H9 (cell line): ENCODE data around the gene RAB3GAP2. TPM values are rescaled to one million over a fixed set of nuclear protein-coding genes. Genes with fewer than 3 reads are reported as not detected.
A peak's percentile ranks its signal among the peaks of the same experiment; 100 is the strongest.

Experiments used
- DNase-seq: peaks from one replicate; pipeline ENCODE4 v3.0.0-alpha.2; 2017
- H2AFZ ChIP-seq: one replicate; pipeline ENCODE4 v1.6.1; 2013; ENCODE audit warnings: mild to moderate bottlenecking, low read length, control low read depth, moderate library complexity
- H2AK5ac ChIP-seq: 2 replicates; pipeline ENCODE4 v1.6.1; 2013; ENCODE audit warnings: low read length, control low read depth, mixed read lengths; ENCODE audit not compliant: insufficient read length
- H2BK120ac ChIP-seq: one replicate; pipeline ENCODE4 v1.6.1; 2013; ENCODE audit warnings: low read depth, mild to moderate bottlenecking, low read length, control low read depth, inconsistent platforms; ENCODE audit not compliant: poor library complexity, severe bottlenecking
- H2BK12ac ChIP-seq: 2 replicates; pipeline ENCODE4 v1.6.1; 2013; ENCODE audit warnings: low read length, control low read depth, mixed read lengths, low read depth; ENCODE audit not compliant: insufficient read length
- H2BK15ac ChIP-seq: 2 replicates; pipeline ENCODE4 v1.6.1; 2013; ENCODE audit warnings: low read depth, low read length, control low read depth
- H2BK20ac ChIP-seq: one replicate; pipeline ENCODE4 v1.6.1; 2013; ENCODE audit warnings: low read depth, mild to moderate bottlenecking, low read length, control low read depth, inconsistent platforms; ENCODE audit not compliant: poor library complexity, severe bottlenecking
- H2BK5ac ChIP-seq: 2 replicates; pipeline ENCODE4 v1.6.1; 2013; ENCODE audit warnings: low read length, control low read depth, mixed read lengths; ENCODE audit not compliant: insufficient read length
- H3K14ac ChIP-seq: 2 replicates; pipeline ENCODE4 v1.6.1; 2013; ENCODE audit warnings: low read length, control low read depth; ENCODE audit not compliant: insufficient read depth
- H3K18ac ChIP-seq: 2 replicates; pipeline ENCODE4 v1.6.1; 2013; ENCODE audit warnings: low read depth, mild to moderate bottlenecking, mixed read lengths, low read length, control low read depth; ENCODE audit not compliant: insufficient read length
- H3K23ac ChIP-seq: 2 replicates; pipeline ENCODE4 v1.6.1; 2013; ENCODE audit warnings: low read length, control low read depth, mixed read lengths, low read depth; ENCODE audit not compliant: insufficient read length
- H3K23me2 ChIP-seq: 2 replicates; pipeline ENCODE4 v1.6.1; 2013; ENCODE audit warnings: low read depth, mild to moderate bottlenecking, mixed read lengths, low read length, control low read depth; ENCODE audit not compliant: insufficient read length, poor library complexity, severe bottlenecking
- H3K27ac ChIP-seq: 2 replicates; pipeline ENCODE4 v1.5.1; 2013; ENCODE audit warnings: low read length, control low read depth, mixed read lengths, low read depth; ENCODE audit not compliant: insufficient read length
- H3K27me3 ChIP-seq: 2 replicates; pipeline ENCODE4 v1.6.1; 2013; ENCODE audit warnings: low read length, control low read depth, inconsistent platforms; ENCODE audit not compliant: insufficient read depth
- H3K4ac ChIP-seq: 2 replicates; pipeline ENCODE4 v1.6.1; 2013; ENCODE audit warnings: low read depth, mild to moderate bottlenecking, control low read depth, inconsistent platforms, low read length, moderate library complexity
- H3K4me1 ChIP-seq: 2 replicates; pipeline ENCODE4 v1.6.1; 2013; ENCODE audit warnings: low read length, control low read depth, inconsistent platforms; ENCODE audit not compliant: insufficient read depth
- H3K4me2 ChIP-seq: 2 replicates; pipeline ENCODE4 v1.6.1; 2013; ENCODE audit warnings: low read length, control low read depth, mixed read lengths; ENCODE audit not compliant: insufficient read length, insufficient read depth
- H3K56ac ChIP-seq: 2 replicates; pipeline ENCODE4 v1.6.1; 2013; ENCODE audit warnings: low read depth, mild to moderate bottlenecking, mixed read lengths, low read length, control low read depth; ENCODE audit not compliant: insufficient read length
- H3K79me1 ChIP-seq: 2 replicates; pipeline ENCODE4 v1.6.1; 2013; ENCODE audit warnings: low read depth, mild to moderate bottlenecking, moderate library complexity, low read length, control low read depth, inconsistent platforms; ENCODE audit not compliant: insufficient read depth, poor library complexity, severe bottlenecking
- H3K79me2 ChIP-seq: 2 replicates; pipeline ENCODE4 v1.6.1; 2013; ENCODE audit warnings: low read length, control low read depth, inconsistent platforms; ENCODE audit not compliant: insufficient read depth
- H3K9ac ChIP-seq: 2 replicates; pipeline ENCODE4 v1.6.1; 2013; ENCODE audit warnings: low read length, control low read depth, mixed read lengths; ENCODE audit not compliant: insufficient read length; ENCODE audit errors: extremely low read depth
- H3K9me3 ChIP-seq: one replicate; pipeline ENCODE4 v1.6.1; 2013; ENCODE audit warnings: low read depth, low read length, inconsistent platforms; ENCODE audit not compliant: control insufficient read depth
- H3T11ph ChIP-seq: one replicate; pipeline ENCODE4 v1.6.1; 2013; ENCODE audit warnings: mild to moderate bottlenecking, low read length, control low read depth, inconsistent platforms
- H4K20me1 ChIP-seq: one replicate; pipeline ENCODE4 v1.6.1; 2013; ENCODE audit not compliant: control insufficient read depth, insufficient read length, insufficient read depth
- H4K5ac ChIP-seq: 2 replicates; pipeline ENCODE4 v1.6.1; 2013; ENCODE audit warnings: low read depth, mild to moderate bottlenecking, mixed read lengths, low read length, control low read depth; ENCODE audit not compliant: insufficient read length
- H4K8ac ChIP-seq: replicated peaks from 2 replicates; pipeline ENCODE4 v1.6.1; 2013; ENCODE audit warnings: low read length, control low read depth, mixed read lengths, low read depth; ENCODE audit not compliant: insufficient read length
- H4K91ac ChIP-seq: 2 replicates; pipeline ENCODE4 v1.6.1; 2013; ENCODE audit warnings: low read depth, mild to moderate bottlenecking, moderate library complexity, mixed read lengths, low read length, control low read depth; ENCODE audit not compliant: insufficient read length
- H3K27ac Mint-ChIP-seq, 3 experiments: 2 replicates in 2 of 3; 3 replicates in 1 of 3; pipeline ENCODE4 v1.8.0; 2020 to 2021; ENCODE audit warnings: mixed read lengths in 3 of 3, mild to moderate bottlenecking in 1 of 3, moderate library complexity in 1 of 3
- H3K27me3 Mint-ChIP-seq: 2 replicates; pipeline ENCODE4 v1.8.0; 2021; ENCODE audit warnings: low read depth, mild to moderate bottlenecking, moderate library complexity, mixed read lengths
- H3K36me3 Mint-ChIP-seq, 3 experiments: 2 replicates in 2 of 3; 3 replicates in 1 of 3; pipeline ENCODE4 v1.8.0; 2020 to 2021; ENCODE audit warnings: low read depth in 3 of 3, mixed read lengths in 3 of 3; ENCODE audit not compliant: insufficient read depth in 1 of 3
- H3K4me1 Mint-ChIP-seq, 2 experiments: 2 replicates each; pipeline ENCODE4 v1.8.0; 2020; ENCODE audit warnings: mixed read lengths in 2 of 2
- H3K4me3 Mint-ChIP-seq, 2 experiments: 2 replicates in 1 of 2; 3 replicates in 1 of 2; pipeline ENCODE4 v1.8.0; 2020 to 2021; ENCODE audit warnings: mild to moderate bottlenecking in 2 of 2, mixed read lengths in 2 of 2, moderate library complexity in 1 of 2
- H3K9me3 Mint-ChIP-seq, 2 experiments: 2 replicates in 1 of 2; 3 replicates in 1 of 2; pipeline ENCODE4 v1.8.0; 2020; ENCODE audit warnings: mild to moderate bottlenecking in 2 of 2, mixed read lengths in 2 of 2, moderate library complexity in 1 of 2
- WGBS: extraction: QIAGEN DNeasy Blood & Tissue Kit; methylation state at CpG from one replicate; pipeline ENCODE4 v1.1.7; 2013; ENCODE audit warnings: missing lambda C conversion rate, low lambda C conversion rate, mixed read lengths; ENCODE audit not compliant: insufficient read length; ENCODE audit errors: extremely low coverage; 5-methylcytosine and 5-hydroxymethylcytosine counted together
- total RNA-seq: library from RNA; stranded (reverse); gene quantifications from 2 replicates; pipeline ENCODE4 v1.2.1, GENCODE V29; 2021
- TF ChIP-seq, protein P1 (sequence below): fragments of 200-600 bp; sonication (generic); conservative IDR thresholded peaks from 3 replicates; pipeline ENCODE4 v1.8.0; 2021; ENCODE audit warnings: antibody characterized with exemption, mild to moderate bottlenecking

RAB3GAP2 gene
- total RNA-seq, 1 experiment from 2014 or later = 48.3 TPM

DNA sequence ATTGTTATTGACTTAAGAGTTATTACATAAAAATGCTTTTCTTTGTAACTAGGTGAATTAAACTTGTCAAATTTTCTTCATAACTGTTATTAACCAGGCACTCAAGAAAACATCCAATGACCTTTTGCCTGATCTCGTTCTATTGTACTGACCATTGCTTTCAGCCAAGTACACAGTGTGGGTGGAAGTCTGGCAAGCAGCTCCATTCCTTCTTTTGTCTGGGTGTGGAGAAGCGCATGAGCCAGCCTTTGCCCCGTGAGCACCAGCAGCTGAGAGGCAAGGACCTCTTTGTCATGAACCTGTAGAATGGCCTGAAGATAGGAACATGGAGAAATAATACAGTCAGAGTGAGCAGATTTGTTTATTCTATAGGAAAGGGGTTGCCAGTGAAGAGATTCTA is 120.8 kb downstream of the RAB3GAP2 start:
- no peaks in the 10 kb centered on the region for H3K27me3 Mint-ChIP-seq
- Histone ChIP-seq H2BK15ac (no peak overlapping the region), H3K9ac (no peak overlapping the region), H2BK5ac (no peak overlapping the region), H3K56ac (no peak overlapping the region), H3K4me1 (no peaks in the 10 kb centered on the region), H2BK12ac (no peak overlapping the region), H3K9me3 (no peaks in the 10 kb centered on the region), H3K4ac (no peak overlapping the region), H4K5ac (no peak overlapping the region), H3K23me2 (no peaks in the 10 kb centered on the region), H3K18ac (no peak overlapping the region), H2BK20ac (no peak overlapping the region), H3K23ac (no peak overlapping the region), H3K79me2 (no peaks in the 10 kb centered on the region), H2AFZ (no peak overlapping the region), H3T11ph (no peak overlapping the region), H4K8ac (no peak overlapping the region), H3K27me3 (no peaks in the 10 kb centered on the region), H3K79me1 (no peaks in the 10 kb centered on the region), H2BK120ac (no peak overlapping the region), H3K27ac (no peak overlapping the region), H4K20me1 (no peaks in the 10 kb centered on the region), H4K91ac (no peak overlapping the region), H3K4me2 (no peak overlapping the region), H2AK5ac (no peak overlapping the region), H3K14ac (no peak overlapping the region)
- H3K9me3 Mint-ChIP-seq = no peaks in the 10 kb centered on the region
- TF ChIP-seq, protein P1, sequence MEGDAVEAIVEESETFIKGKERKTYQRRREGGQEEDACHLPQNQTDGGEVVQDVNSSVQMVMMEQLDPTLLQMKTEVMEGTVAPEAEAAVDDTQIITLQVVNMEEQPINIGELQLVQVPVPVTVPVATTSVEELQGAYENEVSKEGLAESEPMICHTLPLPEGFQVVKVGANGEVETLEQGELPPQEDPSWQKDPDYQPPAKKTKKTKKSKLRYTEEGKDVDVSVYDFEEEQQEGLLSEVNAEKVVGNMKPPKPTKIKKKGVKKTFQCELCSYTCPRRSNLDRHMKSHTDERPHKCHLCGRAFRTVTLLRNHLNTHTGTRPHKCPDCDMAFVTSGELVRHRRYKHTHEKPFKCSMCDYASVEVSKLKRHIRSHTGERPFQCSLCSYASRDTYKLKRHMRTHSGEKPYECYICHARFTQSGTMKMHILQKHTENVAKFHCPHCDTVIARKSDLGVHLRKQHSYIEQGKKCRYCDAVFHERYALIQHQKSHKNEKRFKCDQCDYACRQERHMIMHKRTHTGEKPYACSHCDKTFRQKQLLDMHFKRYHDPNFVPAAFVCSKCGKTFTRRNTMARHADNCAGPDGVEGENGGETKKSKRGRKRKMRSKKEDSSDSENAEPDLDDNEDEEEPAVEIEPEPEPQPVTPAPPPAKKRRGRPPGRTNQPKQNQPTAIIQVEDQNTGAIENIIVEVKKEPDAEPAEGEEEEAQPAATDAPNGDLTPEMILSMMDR = no peak
- peak overlapping the region; percentile 10 to 64 (median 50); a peak in 3 of 7 replicates for H3K27ac Mint-ChIP-seq
- WGBS = no CpG with 5 or more reads among the region's 3 CpGs
- no peak overlapping the region for H3K4me3 Mint-ChIP-seq
- no peak for DNase-seq
- no peaks in the 10 kb centered on the region for H3K4me1 Mint-ChIP-seq
- peaks cover 14 to 43% (median 27%) of the 10 kb centered on the region in 3 experiments; a peak in 6 of 7 replicates for H3K36me3 Mint-ChIP-seq
